Loucy (cell line): ENCODE results near the gene VTI1B.
"Not testable (repeated sequence)": the region's sequence is repeated elsewhere in the genome, so short reads cannot be mapped to it uniquely, and the experiment has no call there.

Source experiments
- H2AFZ ChIP-seq: fragments of 200-600 bp; sonication (generic); 2 replicates; pipeline ENCODE4 v1.6.0; 2016; ENCODE audit warnings: antibody characterized with exemption, mild to moderate bottlenecking, low read length, moderate library complexity
- H3F3A ChIP-seq: fragments of 200-600 bp; 2 replicates; pipeline ENCODE4 v1.6.0; 2016; ENCODE audit warnings: antibody characterized with exemption, low read depth, mild to moderate bottlenecking
- H3K27me3 ChIP-seq: fragments of 200-600 bp; sonication (generic); 2 replicates; pipeline ENCODE4 v1.6.1; 2014; ENCODE audit warnings: low read length, mild to moderate bottlenecking; ENCODE audit not compliant: insufficient read depth, poor library complexity, severe bottlenecking
- H3K36me3 ChIP-seq: fragments of 200-600 bp; sonication (generic); 2 replicates; pipeline ENCODE4 v1.6.1; 2016; ENCODE audit warnings: low read length; ENCODE audit not compliant: insufficient read depth
- H3K4me1 ChIP-seq: fragments of 200-600 bp; sonication (generic); 2 replicates; pipeline ENCODE4 v1.5.1; 2014; ENCODE audit warnings: low read length, mild to moderate bottlenecking; ENCODE audit not compliant: insufficient read depth, poor library complexity, severe bottlenecking
- H3K4me2 ChIP-seq: fragments of 200-600 bp; sonication (generic); 2 replicates; pipeline ENCODE4 v1.6.0; 2014; ENCODE audit warnings: antibody characterized with exemption, low read length, low read depth, mild to moderate bottlenecking; ENCODE audit not compliant: poor library complexity, severe bottlenecking
- H3K4me3 ChIP-seq: fragments of 200-600 bp; sonication (generic); 2 replicates; pipeline ENCODE4 v1.5.1; 2014; ENCODE audit warnings: low read length, mild to moderate bottlenecking, mixed read lengths; ENCODE audit not compliant: poor library complexity, severe bottlenecking
- H3K79me2 ChIP-seq: fragments of 200-600 bp; sonication (generic); 2 replicates; pipeline ENCODE4 v1.6.1; 2014; ENCODE audit warnings: low read length; ENCODE audit not compliant: insufficient read depth
- H3K9ac ChIP-seq: fragments of 200-600 bp; sonication (generic); 2 replicates; pipeline ENCODE4 v1.6.0; 2014; ENCODE audit warnings: mild to moderate bottlenecking, low read depth, low read length, moderate library complexity; ENCODE audit not compliant: poor library complexity, severe bottlenecking
- H3K9me2 ChIP-seq: fragments of 200-600 bp; sonication (generic); replicated peaks from 2 replicates; pipeline ENCODE4 v1.6.1; 2016; ENCODE audit warnings: low read depth, low read length, mixed read lengths
- H3K9me3 ChIP-seq: fragments of 200-600 bp; sonication (generic); 2 replicates; pipeline ENCODE4 v1.6.1; 2014; ENCODE audit warnings: mild to moderate bottlenecking, antibody characterized with exemption, low read length, low read depth; ENCODE audit not compliant: insufficient read depth
- H4K20me1 ChIP-seq: fragments of 200-600 bp; sonication (generic); 2 replicates; pipeline ENCODE4 v1.6.0; 2014; ENCODE audit warnings: antibody characterized with exemption, low read length, mild to moderate bottlenecking; ENCODE audit not compliant: insufficient read depth, poor library complexity, severe bottlenecking
- EZH2phosphoT487 ChIP-seq: fragments of 200-600 bp; IDR thresholded peaks from 2 replicates; pipeline ENCODE4 v1.6.1; 2018; ENCODE audit warnings: antibody characterized with exemption, mild to moderate bottlenecking, moderate library complexity, borderline replicate concordance
- TF ChIP-seq, protein P1 (sequence below): fragments of 200-600 bp; sonication (generic); conservative IDR thresholded peaks from 2 replicates; pipeline ENCODE4 v1.5.1; 2014; ENCODE audit warnings: mild to moderate bottlenecking, antibody characterized with exemption, low read length

Gene VTI1B

DNA sequence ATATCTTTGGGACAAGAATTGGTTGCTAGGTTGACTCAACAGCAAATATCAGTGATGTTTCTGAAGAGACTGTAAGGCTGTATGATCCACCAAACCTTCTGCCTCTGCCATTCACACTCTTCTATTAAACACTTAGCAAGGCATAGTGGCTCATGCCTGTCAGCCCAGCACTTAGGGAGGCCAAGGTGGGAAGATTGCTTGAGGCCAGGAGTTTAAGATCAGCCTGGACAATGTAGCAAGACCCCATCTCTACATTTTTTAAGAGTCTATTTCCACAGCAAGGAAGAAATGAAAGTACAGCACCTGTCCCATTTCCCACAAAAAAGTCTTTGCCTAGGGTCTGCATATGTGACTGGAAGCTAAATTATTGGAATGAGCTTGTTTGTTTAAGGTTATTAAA lies 46.9 kb downstream of the VTI1B start:
- no peak overlapping the region for H3K4me3 ChIP-seq
- no peak overlapping the region for H3K9ac ChIP-seq
- no peaks in the 10 kb centered on the region for H3K27me3 ChIP-seq
- no peaks in the 10 kb centered on the region for H3K36me3 ChIP-seq
- peaks cover 8% of the 10 kb centered on the region for H3K4me1 ChIP-seq
- no peak overlapping the region for H2AFZ ChIP-seq
- no peaks in the 10 kb centered on the region for H3K9me2 ChIP-seq
- no peaks in the 10 kb centered on the region; the same call in 1 of the 2 replicates for H3F3A ChIP-seq
- H3K9me3 ChIP-seq, result no peaks in the 10 kb centered on the region
- no peaks in the 10 kb centered on the region for H3K79me2 ChIP-seq
- TF ChIP-seq, protein P1, sequence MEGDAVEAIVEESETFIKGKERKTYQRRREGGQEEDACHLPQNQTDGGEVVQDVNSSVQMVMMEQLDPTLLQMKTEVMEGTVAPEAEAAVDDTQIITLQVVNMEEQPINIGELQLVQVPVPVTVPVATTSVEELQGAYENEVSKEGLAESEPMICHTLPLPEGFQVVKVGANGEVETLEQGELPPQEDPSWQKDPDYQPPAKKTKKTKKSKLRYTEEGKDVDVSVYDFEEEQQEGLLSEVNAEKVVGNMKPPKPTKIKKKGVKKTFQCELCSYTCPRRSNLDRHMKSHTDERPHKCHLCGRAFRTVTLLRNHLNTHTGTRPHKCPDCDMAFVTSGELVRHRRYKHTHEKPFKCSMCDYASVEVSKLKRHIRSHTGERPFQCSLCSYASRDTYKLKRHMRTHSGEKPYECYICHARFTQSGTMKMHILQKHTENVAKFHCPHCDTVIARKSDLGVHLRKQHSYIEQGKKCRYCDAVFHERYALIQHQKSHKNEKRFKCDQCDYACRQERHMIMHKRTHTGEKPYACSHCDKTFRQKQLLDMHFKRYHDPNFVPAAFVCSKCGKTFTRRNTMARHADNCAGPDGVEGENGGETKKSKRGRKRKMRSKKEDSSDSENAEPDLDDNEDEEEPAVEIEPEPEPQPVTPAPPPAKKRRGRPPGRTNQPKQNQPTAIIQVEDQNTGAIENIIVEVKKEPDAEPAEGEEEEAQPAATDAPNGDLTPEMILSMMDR, result no peak
- TF ChIP-seq EZH2phosphoT487, result no peak
- H3K4me2 ChIP-seq, result no peak overlapping the region
- H4K20me1 ChIP-seq, result no peaks in the 10 kb centered on the region

DNA sequence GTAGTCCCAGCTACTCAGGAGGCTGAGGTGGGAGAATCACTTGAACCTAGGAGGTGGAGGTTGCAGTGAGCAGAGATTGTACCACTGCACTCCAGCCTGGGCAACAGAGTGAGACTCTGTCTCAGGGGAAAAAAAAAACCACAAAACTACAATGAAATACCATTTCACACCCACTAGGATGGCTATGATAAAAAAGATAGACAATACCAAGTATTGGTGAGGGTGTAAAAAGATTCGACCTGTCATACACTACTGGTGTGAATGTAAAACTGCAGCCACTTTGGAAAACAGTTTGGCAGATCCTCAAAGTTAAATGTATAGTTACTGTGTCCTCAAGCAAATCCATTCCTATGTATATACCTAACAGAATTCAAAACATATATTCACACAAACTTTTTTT lies 48.3 kb downstream of the VTI1B start:
- not testable (repeated sequence) for H3F3A ChIP-seq, H4K20me1 ChIP-seq, H2AFZ ChIP-seq, H3K79me2 ChIP-seq, H3K9me3 ChIP-seq, H3K27me3 ChIP-seq, H3K36me3 ChIP-seq, H3K4me3 ChIP-seq, H3K9me2 ChIP-seq, H3K4me2 ChIP-seq, H3K9ac ChIP-seq
- peaks cover 14% of the 10 kb centered on the region for H3K4me1 ChIP-seq

DNA sequence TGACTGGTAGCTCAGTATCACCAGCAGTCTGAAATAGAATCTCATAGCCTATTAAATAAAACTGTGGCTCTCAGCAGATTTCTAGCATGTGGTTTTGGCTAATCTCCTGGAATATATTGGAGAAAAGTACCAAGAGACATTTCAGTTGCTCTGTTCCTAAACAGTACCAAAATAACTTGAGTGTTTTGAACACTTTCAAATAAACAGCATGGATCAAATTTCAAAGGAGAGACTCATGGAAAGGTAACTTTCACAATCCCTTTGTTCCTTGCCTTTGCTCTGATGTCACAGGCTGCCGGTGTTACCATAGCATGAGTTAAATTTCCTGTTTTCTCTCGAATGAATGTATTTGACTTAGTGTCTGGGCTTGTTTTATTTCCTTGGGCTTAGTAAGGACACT lies 51.3 kb downstream of the VTI1B start:
- no peaks in the 10 kb centered on the region for H3K79me2 ChIP-seq
- H3K9me2 ChIP-seq, result no peaks in the 10 kb centered on the region
- no peaks in the 10 kb centered on the region for H3K27me3 ChIP-seq
- H3K4me3 ChIP-seq, result peak overlapping the region; percentile 54
- no peaks in the 10 kb centered on the region for H3K36me3 ChIP-seq
- H3K9ac ChIP-seq, result peak overlapping the region; percentile 41
- H3F3A ChIP-seq, result no peaks in the 10 kb centered on the region; the same call in 1 of the 2 replicates
- H3K4me2 ChIP-seq, result peak overlapping the region; percentile 65
- H2AFZ ChIP-seq, result peak overlapping the region; percentile 78; the same call in 1 of the 2 replicates
- no peaks in the 10 kb centered on the region for H3K9me3 ChIP-seq
- H3K4me1 ChIP-seq, result peaks cover 26% of the 10 kb centered on the region
- TF ChIP-seq, protein P1, result no peak
- TF ChIP-seq EZH2phosphoT487, result no peak
- no peaks in the 10 kb centered on the region for H4K20me1 ChIP-seq

DNA sequence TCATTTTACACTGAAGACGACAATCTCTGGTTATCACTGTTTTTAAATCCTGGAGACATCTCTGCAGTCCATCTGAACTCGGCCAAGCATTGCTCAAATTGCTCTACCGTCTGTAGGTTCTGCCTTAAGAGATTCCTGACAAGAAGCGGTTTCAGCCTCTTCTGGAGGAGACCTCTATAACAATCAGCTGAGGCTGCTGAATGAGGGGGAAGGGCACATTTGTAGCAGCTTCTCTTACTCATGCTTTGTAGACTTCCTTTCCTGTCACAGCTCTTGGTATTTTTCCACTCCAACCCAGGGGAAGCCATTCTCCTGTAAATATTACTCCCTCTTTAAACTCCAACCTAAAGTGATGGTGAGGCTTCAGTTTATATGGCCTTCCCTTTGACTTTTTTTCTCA lies 51.8 kb downstream of the VTI1B start:
- Histone ChIP-seq H2AFZ (peak overlapping the region; percentile 78; the same call in 1 of the 2 replicates), H3K9ac (peak overlapping the region; percentile 41), H3K9me3 (no peaks in the 10 kb centered on the region), H3K4me2 (peak overlapping the region; percentile 65), H3K4me3 (peak overlapping the region; percentile 54), H3K9me2 (no peaks in the 10 kb centered on the region), H3K27me3 (no peaks in the 10 kb centered on the region), H4K20me1 (no peaks in the 10 kb centered on the region), H3K36me3 (no peaks in the 10 kb centered on the region), H3K4me1 (peaks cover 26% of the 10 kb centered on the region), H3K79me2 (no peaks in the 10 kb centered on the region), H3F3A (no peaks in the 10 kb centered on the region; the same call in 1 of the 2 replicates)
- TF ChIP-seq EZH2phosphoT487, result no peak
- TF ChIP-seq, protein P1, result no peak
